ENCODE data around the gene DCUN1D2.

DNA sequence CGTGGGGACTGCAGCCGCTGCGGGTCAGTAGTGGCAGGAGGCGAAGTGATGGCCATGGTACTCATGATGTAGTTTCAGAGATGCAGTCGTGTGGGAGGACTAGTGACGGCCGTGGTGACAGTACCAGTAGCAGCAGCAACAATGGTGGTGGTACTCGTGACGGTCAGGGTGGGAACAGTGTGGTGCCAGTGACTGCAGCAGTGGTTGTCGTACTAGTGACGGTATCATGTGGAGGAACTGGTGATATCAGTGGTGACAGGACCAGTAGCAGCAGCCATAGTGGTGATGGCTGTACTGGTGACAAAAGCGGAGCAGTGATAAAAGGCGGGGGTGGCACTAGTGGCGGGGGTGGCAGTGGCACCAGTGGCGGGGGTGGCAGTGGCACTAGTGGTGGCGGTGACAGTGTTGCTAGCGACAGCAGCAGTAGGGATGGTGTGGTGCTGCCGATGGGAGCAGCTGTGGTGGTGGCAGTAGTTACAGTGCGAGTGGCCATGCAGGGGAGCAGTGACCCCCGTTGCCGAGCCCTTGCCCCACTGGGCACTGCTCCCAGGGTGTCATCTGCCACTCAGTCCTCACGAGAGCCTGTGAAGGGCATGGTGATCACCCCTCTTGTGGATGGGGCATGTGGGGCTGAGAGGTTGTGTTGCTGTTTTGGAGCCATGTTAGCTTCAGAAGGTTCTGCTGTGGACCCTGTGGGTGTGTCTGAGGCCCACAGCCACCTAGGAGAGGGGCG, 60.0 kb downstream of the DCUN1D2 start:
- no peak for TF ChIP-seq POLR2A (IDR thresholded peaks at IDR 0.05)
- TF ChIP-seq, protein P1, sequence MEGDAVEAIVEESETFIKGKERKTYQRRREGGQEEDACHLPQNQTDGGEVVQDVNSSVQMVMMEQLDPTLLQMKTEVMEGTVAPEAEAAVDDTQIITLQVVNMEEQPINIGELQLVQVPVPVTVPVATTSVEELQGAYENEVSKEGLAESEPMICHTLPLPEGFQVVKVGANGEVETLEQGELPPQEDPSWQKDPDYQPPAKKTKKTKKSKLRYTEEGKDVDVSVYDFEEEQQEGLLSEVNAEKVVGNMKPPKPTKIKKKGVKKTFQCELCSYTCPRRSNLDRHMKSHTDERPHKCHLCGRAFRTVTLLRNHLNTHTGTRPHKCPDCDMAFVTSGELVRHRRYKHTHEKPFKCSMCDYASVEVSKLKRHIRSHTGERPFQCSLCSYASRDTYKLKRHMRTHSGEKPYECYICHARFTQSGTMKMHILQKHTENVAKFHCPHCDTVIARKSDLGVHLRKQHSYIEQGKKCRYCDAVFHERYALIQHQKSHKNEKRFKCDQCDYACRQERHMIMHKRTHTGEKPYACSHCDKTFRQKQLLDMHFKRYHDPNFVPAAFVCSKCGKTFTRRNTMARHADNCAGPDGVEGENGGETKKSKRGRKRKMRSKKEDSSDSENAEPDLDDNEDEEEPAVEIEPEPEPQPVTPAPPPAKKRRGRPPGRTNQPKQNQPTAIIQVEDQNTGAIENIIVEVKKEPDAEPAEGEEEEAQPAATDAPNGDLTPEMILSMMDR (IDR thresholded peaks at IDR 0.05): no peak
